Bronchial epithelial cell (primary cell): ENCODE measurements around the gene SOX9. TPM values are rescaled to one million over a fixed set of nuclear protein-coding genes. Genes with fewer than 3 reads are reported as not detected.

Experiments
- DNase-seq: peaks from one replicate; pipeline ENCODE4 v3.0.0-alpha.2; 2010; ENCODE audit warnings: low read depth
- FAIRE-seq: peaks from 2 replicates; lab custom pipeline; 2011; peaks lifted over from hg19 to GRCh38; lab: Jason Lieb, UNC
- H3K27me3 ChIP-seq: 2 replicates; pipeline ENCODE4 v1.5.1; 2011; ENCODE audit warnings: low read length; ENCODE audit not compliant: control insufficient read depth, insufficient read depth
- H3K36me3 ChIP-seq: 2 replicates; pipeline ENCODE4 v1.5.1; 2011; ENCODE audit warnings: low read length; ENCODE audit not compliant: control insufficient read depth, insufficient read depth
- H3K4me3 ChIP-seq: 2 replicates; pipeline ENCODE4 v1.5.1; 2011; ENCODE audit warnings: mild to moderate bottlenecking, low read depth, low read length, control low read depth
- total RNA-seq: library from RNA; depleted of rRNA; stranded (reverse); fragments of >200 nt; gene quantifications from 2 replicates; pipeline ENCODE4 v1.2.1, GENCODE V29; 2014
- TF ChIP-seq, protein P1 (sequence below): IDR thresholded peaks from 2 replicates; pipeline ENCODE4 v1.5.1; 2011; ENCODE audit warnings: mild to moderate bottlenecking, moderate library complexity, low read length, control low read depth, inconsistent platforms; ENCODE audit not compliant: insufficient read depth, severe bottlenecking

The SOX9 gene
- total RNA-seq, 1 donor from 2014 or later = 1.1 TPM

DNA sequence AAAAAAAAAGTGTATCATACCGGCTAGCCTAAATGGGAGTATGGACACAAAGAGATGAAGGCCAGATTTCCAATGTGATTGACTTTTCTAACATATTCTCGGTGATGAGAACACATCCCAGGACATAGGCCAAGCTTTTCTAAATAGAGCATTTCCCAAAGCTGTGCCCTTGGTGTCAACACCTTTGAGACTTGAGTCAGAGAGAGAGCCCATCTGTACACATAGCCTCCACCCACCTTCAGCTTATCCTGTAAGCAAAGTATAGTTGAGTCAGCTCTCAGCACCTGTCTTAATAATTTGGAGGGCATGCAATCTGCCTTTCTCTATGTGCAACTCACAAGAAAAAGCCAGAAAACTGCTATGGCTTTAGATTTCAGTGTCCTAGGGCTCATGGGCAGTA, 42.7 kb downstream of the SOX9 start:
- Histone ChIP-seq H3K4me3 (no peak overlapping the region), H3K36me3 (no peaks in the 10 kb centered on the region), H3K27me3 (peaks cover 2% of the 10 kb centered on the region)
- TF ChIP-seq, protein P1, sequence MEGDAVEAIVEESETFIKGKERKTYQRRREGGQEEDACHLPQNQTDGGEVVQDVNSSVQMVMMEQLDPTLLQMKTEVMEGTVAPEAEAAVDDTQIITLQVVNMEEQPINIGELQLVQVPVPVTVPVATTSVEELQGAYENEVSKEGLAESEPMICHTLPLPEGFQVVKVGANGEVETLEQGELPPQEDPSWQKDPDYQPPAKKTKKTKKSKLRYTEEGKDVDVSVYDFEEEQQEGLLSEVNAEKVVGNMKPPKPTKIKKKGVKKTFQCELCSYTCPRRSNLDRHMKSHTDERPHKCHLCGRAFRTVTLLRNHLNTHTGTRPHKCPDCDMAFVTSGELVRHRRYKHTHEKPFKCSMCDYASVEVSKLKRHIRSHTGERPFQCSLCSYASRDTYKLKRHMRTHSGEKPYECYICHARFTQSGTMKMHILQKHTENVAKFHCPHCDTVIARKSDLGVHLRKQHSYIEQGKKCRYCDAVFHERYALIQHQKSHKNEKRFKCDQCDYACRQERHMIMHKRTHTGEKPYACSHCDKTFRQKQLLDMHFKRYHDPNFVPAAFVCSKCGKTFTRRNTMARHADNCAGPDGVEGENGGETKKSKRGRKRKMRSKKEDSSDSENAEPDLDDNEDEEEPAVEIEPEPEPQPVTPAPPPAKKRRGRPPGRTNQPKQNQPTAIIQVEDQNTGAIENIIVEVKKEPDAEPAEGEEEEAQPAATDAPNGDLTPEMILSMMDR = no peak
- no peak for FAIRE-seq
- no peak for DNase-seq

DNA sequence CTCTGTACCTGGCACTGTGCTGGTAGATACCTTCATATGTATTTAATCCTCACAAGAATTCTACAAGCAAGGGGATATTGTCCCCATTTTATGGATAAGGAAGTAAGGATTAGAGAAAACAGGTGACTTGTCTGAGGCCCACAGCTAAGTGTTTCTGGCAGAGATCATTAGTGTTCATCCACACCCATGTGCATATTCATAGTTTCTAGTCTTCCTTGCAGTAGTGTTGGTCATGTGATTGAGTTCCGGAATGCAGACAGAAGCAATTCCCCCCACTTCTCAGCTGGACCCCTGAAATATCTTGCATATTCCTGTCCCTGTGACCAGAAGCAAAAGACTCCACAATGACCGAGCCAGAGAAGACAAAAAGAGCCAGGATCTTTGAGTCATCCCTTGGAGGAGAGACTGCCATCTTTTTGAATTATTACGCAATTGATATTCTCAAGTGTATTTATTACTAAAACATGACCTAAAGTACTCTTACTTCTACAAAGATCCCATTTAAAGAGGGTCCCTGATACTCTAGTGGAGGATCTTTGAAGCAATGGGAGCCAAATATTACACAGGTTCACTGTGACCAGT, 43.4 kb downstream of the SOX9 start:
- TF ChIP-seq, protein P1 = no peak
- FAIRE-seq (no peak), DNase-seq (peak; percentile 17)
- H3K4me3 ChIP-seq = no peak overlapping the region
- no peaks in the 10 kb centered on the region for H3K36me3 ChIP-seq
- peaks cover 4% of the 10 kb centered on the region for H3K27me3 ChIP-seq

DNA sequence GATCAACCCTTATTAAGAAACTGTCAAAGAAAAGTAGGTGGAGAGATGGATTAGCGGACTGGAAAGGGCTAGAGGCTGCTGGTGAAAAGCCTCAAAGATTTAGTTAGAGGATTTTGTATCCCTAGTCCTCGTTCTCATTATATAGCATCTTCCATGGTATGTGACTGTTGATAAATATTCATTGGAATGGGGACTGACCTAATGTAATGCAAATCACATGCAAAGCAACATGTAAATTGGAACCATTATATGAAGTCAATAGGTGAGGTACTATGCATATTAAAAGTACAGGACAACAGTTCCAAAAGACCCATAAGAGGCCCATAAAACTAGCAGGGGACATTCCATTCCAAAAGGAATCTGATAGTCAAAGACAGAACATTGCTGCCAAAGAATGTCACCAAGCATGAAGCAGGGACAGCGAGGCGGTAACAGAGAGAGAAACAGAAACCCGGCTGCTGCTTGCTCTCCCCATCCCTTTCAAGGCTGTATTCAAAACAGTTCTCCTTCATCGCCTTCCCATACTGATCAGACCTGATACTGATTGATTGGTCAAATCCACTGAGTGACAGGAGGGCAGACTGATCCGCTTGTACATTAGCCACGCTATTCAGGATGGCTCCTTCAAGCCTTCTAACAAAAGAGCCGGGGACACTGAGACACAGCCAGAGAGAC, 44.5 kb downstream of the SOX9 start:
- DNase-seq = no peak
- TF ChIP-seq, protein P1 = no peak
- no peak overlapping the region for H3K4me3 ChIP-seq
- FAIRE-seq = peak; percentile 36
- peaks cover 4% of the 10 kb centered on the region for H3K27me3 ChIP-seq
- H3K36me3 ChIP-seq = no peaks in the 10 kb centered on the region

DNA sequence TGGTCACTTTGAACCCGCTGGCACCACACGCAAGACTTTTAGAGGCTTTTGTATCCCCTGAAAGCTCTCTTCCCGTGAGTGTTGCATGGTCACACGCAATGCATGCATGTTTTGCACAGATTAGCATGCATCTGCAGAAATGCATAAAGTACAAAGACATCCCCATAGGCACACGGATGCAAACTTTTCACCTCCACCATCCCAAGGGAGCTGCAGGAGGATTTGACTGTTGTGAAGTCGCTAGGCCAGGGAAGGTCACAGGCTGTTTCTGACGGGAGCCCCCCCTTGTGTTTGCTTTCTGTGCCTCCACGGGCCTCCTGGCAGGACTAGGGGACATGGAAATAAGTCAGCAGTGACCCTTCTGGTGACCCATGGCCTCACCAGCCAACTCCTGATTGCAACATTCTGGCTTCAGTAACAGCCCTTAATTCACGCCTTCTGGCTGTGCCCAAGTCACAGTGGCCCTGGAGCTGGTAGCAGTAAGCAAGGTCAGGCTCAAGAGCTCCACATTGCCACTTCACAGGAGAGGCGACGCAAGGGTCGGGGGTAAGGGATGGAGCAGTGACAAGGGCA, 45.1 kb downstream of the SOX9 start:
- FAIRE-seq (no peak), DNase-seq (no peak)
- TF ChIP-seq, protein P1 = no peak
- Histone ChIP-seq H3K36me3 (no peaks in the 10 kb centered on the region), H3K4me3 (no peak overlapping the region), H3K27me3 (peaks cover 4% of the 10 kb centered on the region)

DNA sequence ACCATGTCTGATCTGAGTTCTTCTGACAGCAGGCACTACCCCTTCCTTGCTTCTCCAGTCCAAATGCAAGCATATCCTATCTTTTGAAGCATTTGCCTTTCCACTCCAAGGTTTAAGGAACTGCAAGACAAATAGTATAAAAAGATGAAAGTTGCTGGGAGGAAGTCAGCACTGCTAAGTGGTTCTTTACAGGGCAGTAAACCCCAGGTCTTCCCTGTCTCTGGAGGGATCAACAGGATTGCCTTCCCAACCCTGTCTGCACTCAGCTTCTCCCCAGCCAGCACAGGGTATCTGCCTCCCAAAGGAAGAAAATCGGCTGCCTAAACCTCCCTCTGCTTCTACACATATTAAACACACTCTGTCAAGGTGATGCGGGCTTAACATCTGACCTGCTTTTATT, 46.8 kb downstream of the SOX9 start:
- Histone ChIP-seq H3K27me3 (peaks cover 4% of the 10 kb centered on the region), H3K4me3 (no peak overlapping the region), H3K36me3 (no peaks in the 10 kb centered on the region)
- TF ChIP-seq, protein P1 = no peak
- DNase-seq = no peak
- no peak for FAIRE-seq
